HG02588 (cell line): Measurements from ENCODE around the gene SPESP1.
"Not testable (repeated sequence)": the region's sequence is repeated elsewhere in the genome, so short reads cannot be mapped to it uniquely, and the experiment has no call there.

Experiments used
- ATAC-seq: cut with Tn5 transposase; IDR thresholded peaks from one replicate; pipeline ENCODE4 v1.9.1; 2021; ENCODE audit warnings: mild to moderate bottlenecking, moderate library complexity; ENCODE audit not compliant: unreplicated experiment

Gene SPESP1

GRCh38 chr15:68962465-68962864 lies 32.1 kb downstream of the SPESP1 start:
- ATAC-seq, result no peak

- not testable (repeated sequence) for ATAC-seq
Measured at GRCh38 chr15:68963719-68964118, 33.4 kb downstream of the SPESP1 start.

GRCh38 chr15:68966996-68967395 lies 36.7 kb downstream of the SPESP1 start:
- no peak for ATAC-seq

- ATAC-seq, result no peak
Measured at GRCh38 chr15:68967948-68968347, 37.6 kb downstream of the SPESP1 start.

GRCh38 chr15:68969298-68969697 lies 39.0 kb downstream of the SPESP1 start:
- ATAC-seq, result no peak

- ATAC-seq, result no peak
Measured at GRCh38 chr15:68972201-68973065, 42.1 kb downstream of the SPESP1 start.

GRCh38 chr15:68975651-68976160 lies 45.4 kb downstream of the SPESP1 start:
- ATAC-seq, result not testable (repeated sequence)

- ATAC-seq, result not testable (repeated sequence)
Measured at GRCh38 chr15:68977426-68977825, 47.1 kb downstream of the SPESP1 start.

GRCh38 chr15:68979006-68979405 lies 48.7 kb downstream of the SPESP1 start:
- no peak for ATAC-seq

GRCh38 chr15:68979816-68980215 lies 49.5 kb downstream of the SPESP1 start:
- no peak for ATAC-seq

GRCh38 chr15:68980786-68981185 lies 50.5 kb downstream of the SPESP1 start:
- no peak for ATAC-seq

GRCh38 chr15:68981941-68982340 lies 51.6 kb downstream of the SPESP1 start:
- ATAC-seq, result no peak

- ATAC-seq, result no peak
Measured at GRCh38 chr15:68982976-68983563, 52.7 kb downstream of the SPESP1 start.

GRCh38 chr15:68983961-68984481 lies 53.7 kb downstream of the SPESP1 start:
- ATAC-seq, result no peak

- no peak for ATAC-seq
Measured at GRCh38 chr15:68984586-68984985, 54.3 kb downstream of the SPESP1 start.

- no peak for ATAC-seq
Measured at GRCh38 chr15:68985361-68985891, 55.1 kb downstream of the SPESP1 start.

GRCh38 chr15:68986322-68986721 lies 56.0 kb downstream of the SPESP1 start:
- no peak for ATAC-seq

GRCh38 chr15:68987120-68987519 lies 56.8 kb downstream of the SPESP1 start:
- ATAC-seq, result no peak

- no peak for ATAC-seq
Measured at GRCh38 chr15:68987676-68988075, 57.4 kb downstream of the SPESP1 start.

GRCh38 chr15:68989541-68990230 lies 59.4 kb downstream of the SPESP1 start:
- ATAC-seq, result no peak
